Measurements from ENCODE around the gene NEUROG2.

NEUROG2 gene

GRCh38 chr4:112510291-112511092 lies 5.5 kb downstream of the NEUROG2 start:
- H2BK5ac ChIP-seq (ENCODE audit: low read length), result no peak overlapping the region
- no peak overlapping the region for H3K4me3 ChIP-seq (ENCODE audit: low read length)
- no peaks in the 10 kb centered on the region for H3K4me1 ChIP-seq (ENCODE audit: control insufficient read depth, low read depth, low read length)
- H2BK120ac ChIP-seq (ENCODE audit: low read depth, low read length), result no peak overlapping the region
- peaks cover 66% of the 10 kb centered on the region for H3K27me3 ChIP-seq (ENCODE audit: insufficient read depth, low read length, poor library complexity)
- H3K79me2 ChIP-seq (ENCODE audit: control insufficient read depth, insufficient read depth, low read length), result no peaks in the 10 kb centered on the region
- no peak overlapping the region for H3K23ac ChIP-seq (ENCODE audit: low read length)
- H3K4me2 ChIP-seq (ENCODE audit: low read length), result peak overlapping the region; percentile 53
- H3K36me3 ChIP-seq (ENCODE audit: control insufficient read depth, insufficient read depth, low read length), result no peaks in the 10 kb centered on the region
- no peak overlapping the region for H4K5ac ChIP-seq (ENCODE audit: low read length)
- H3K9ac ChIP-seq (ENCODE audit: low read length), result no peak overlapping the region
- H2BK15ac ChIP-seq (replicated peaks; ENCODE audit: low read depth), result no peak overlapping the region
- H3K79me1 ChIP-seq (ENCODE audit: low read length), result no peaks in the 10 kb centered on the region
- no CpG with 5 or more reads among the region's 34 CpGs for WGBS (ENCODE audit: extremely low coverage, insufficient coverage, low lambda C conversion rate)
- no peak overlapping the region for H3K27ac ChIP-seq (ENCODE audit: low read depth, low read length)
- peak; percentile 80 for DNase-seq
- H3K56ac ChIP-seq (ENCODE audit: low read length), result peak overlapping the region; percentile 72
- no peak overlapping the region for H2AK5ac ChIP-seq (ENCODE audit: low read length)
- no peak overlapping the region for H4K8ac ChIP-seq (ENCODE audit: low read depth, low read length)
- H3K4ac ChIP-seq (ENCODE audit: low read depth, low read length), result no peak overlapping the region
- no peak overlapping the region for H3K18ac ChIP-seq (ENCODE audit: low read length)

GRCh38 chr4:112509243-112510141 lies 6.5 kb downstream of the NEUROG2 start:
- H2BK15ac ChIP-seq (replicated peaks; ENCODE audit: low read depth), result no peak overlapping the region
- no CpG with 5 or more reads among the region's 46 CpGs for WGBS (ENCODE audit: extremely low coverage, insufficient coverage, low lambda C conversion rate)

GRCh38 chr4:112508356-112508755 lies 7.6 kb downstream of the NEUROG2 start:
- H2BK120ac ChIP-seq (ENCODE audit: low read depth, low read length), result no peak overlapping the region
- H4K8ac ChIP-seq (ENCODE audit: low read depth, low read length), result no peak overlapping the region
- no peak overlapping the region for H4K5ac ChIP-seq (ENCODE audit: low read length)
- no peak overlapping the region for H3K4ac ChIP-seq (ENCODE audit: low read depth, low read length)
- no peak overlapping the region for H3K56ac ChIP-seq (ENCODE audit: low read length)
- DNase-seq, result no peak
- no CpG with 5 or more reads among the region's 6 CpGs for WGBS (ENCODE audit: extremely low coverage, insufficient coverage, low lambda C conversion rate)
- H2AK5ac ChIP-seq (ENCODE audit: low read length), result no peak overlapping the region
- no peaks in the 10 kb centered on the region for H3K36me3 ChIP-seq (ENCODE audit: control insufficient read depth, insufficient read depth, low read length)
- no peak overlapping the region for H3K23ac ChIP-seq (ENCODE audit: low read length)
- no peak overlapping the region for H3K4me3 ChIP-seq (ENCODE audit: low read length)
- no peaks in the 10 kb centered on the region for H3K79me1 ChIP-seq (ENCODE audit: low read length)
- H2BK5ac ChIP-seq (ENCODE audit: low read length), result no peak overlapping the region
- no peak overlapping the region for H3K27ac ChIP-seq (ENCODE audit: low read depth, low read length)
- H2BK15ac ChIP-seq (replicated peaks; ENCODE audit: low read depth), result no peak overlapping the region
- no peaks in the 10 kb centered on the region for H3K4me1 ChIP-seq (ENCODE audit: control insufficient read depth, low read depth, low read length)
- H3K27me3 ChIP-seq (ENCODE audit: insufficient read depth, low read length, poor library complexity), result peaks cover 47% of the 10 kb centered on the region
- H3K79me2 ChIP-seq (ENCODE audit: control insufficient read depth, insufficient read depth, low read length), result no peaks in the 10 kb centered on the region
- no peak overlapping the region for H3K4me2 ChIP-seq (ENCODE audit: low read length)
- H3K18ac ChIP-seq (ENCODE audit: low read length), result no peak overlapping the region
- H3K9ac ChIP-seq (ENCODE audit: low read length), result no peak overlapping the region

More at GRCh38 chr4:112509243-112510141, 6.5 kb downstream of the NEUROG2 start:
- H3K9ac ChIP-seq (ENCODE audit: low read length), result no peak overlapping the region
- no peak overlapping the region for H3K4me2 ChIP-seq (ENCODE audit: low read length)
- H3K27ac ChIP-seq (ENCODE audit: low read depth, low read length), result no peak overlapping the region
- peaks cover 57% of the 10 kb centered on the region for H3K27me3 ChIP-seq (ENCODE audit: insufficient read depth, low read length, poor library complexity)
- H3K36me3 ChIP-seq (ENCODE audit: control insufficient read depth, insufficient read depth, low read length), result no peaks in the 10 kb centered on the region
- no peaks in the 10 kb centered on the region for H3K4me1 ChIP-seq (ENCODE audit: control insufficient read depth, low read depth, low read length)
- no peak overlapping the region for H3K56ac ChIP-seq (ENCODE audit: low read length)
- no peak overlapping the region for H3K18ac ChIP-seq (ENCODE audit: low read length)
- no peak overlapping the region for H4K8ac ChIP-seq (ENCODE audit: low read depth, low read length)
- H2BK5ac ChIP-seq (ENCODE audit: low read length), result no peak overlapping the region
- no peak overlapping the region for H4K5ac ChIP-seq (ENCODE audit: low read length)
- H2BK120ac ChIP-seq (ENCODE audit: low read depth, low read length), result no peak overlapping the region
- peak; percentile 56 for DNase-seq
- H3K23ac ChIP-seq (ENCODE audit: low read length), result no peak overlapping the region
- H2AK5ac ChIP-seq (ENCODE audit: low read length), result no peak overlapping the region
- H3K4me3 ChIP-seq (ENCODE audit: low read length), result no peak overlapping the region
- H3K79me1 ChIP-seq (ENCODE audit: low read length), result no peaks in the 10 kb centered on the region
- H3K4ac ChIP-seq (ENCODE audit: low read depth, low read length), result no peak overlapping the region
- no peaks in the 10 kb centered on the region for H3K79me2 ChIP-seq (ENCODE audit: control insufficient read depth, insufficient read depth, low read length)

GRCh38 chr4:112504807-112505206 lies 11.2 kb downstream of the NEUROG2 start:
- peaks cover 23% of the 10 kb centered on the region for H3K27me3 ChIP-seq (ENCODE audit: insufficient read depth, low read length, poor library complexity)
- no CpG with 5 or more reads among the region's 4 CpGs for WGBS (ENCODE audit: extremely low coverage, insufficient coverage, low lambda C conversion rate)

GRCh38 chr4:112502871-112503270 lies 13.1 kb downstream of the NEUROG2 start:
- Histone ChIP-seq H3K4me2 (ENCODE audit: low read length) (no peak overlapping the region), H3K23ac (ENCODE audit: low read length) (no peak overlapping the region), H3K27me3 (ENCODE audit: insufficient read depth, low read length, poor library complexity) (peaks cover 6% of the 10 kb centered on the region), H2BK15ac (replicated peaks; ENCODE audit: low read depth) (no peak overlapping the region), H3K36me3 (ENCODE audit: control insufficient read depth, insufficient read depth, low read length) (no peaks in the 10 kb centered on the region), H3K56ac (ENCODE audit: low read length) (no peak overlapping the region), H3K4me1 (ENCODE audit: control insufficient read depth, low read depth, low read length) (no peaks in the 10 kb centered on the region), H2BK5ac (ENCODE audit: low read length) (no peak overlapping the region), H3K79me2 (ENCODE audit: control insufficient read depth, insufficient read depth, low read length) (no peaks in the 10 kb centered on the region), H2BK120ac (ENCODE audit: low read depth, low read length) (no peak overlapping the region), H3K18ac (ENCODE audit: low read length) (no peak overlapping the region), H3K27ac (ENCODE audit: low read depth, low read length) (no peak overlapping the region), H3K9ac (ENCODE audit: low read length) (no peak overlapping the region), H3K4me3 (ENCODE audit: low read length) (no peak overlapping the region), H3K4ac (ENCODE audit: low read depth, low read length) (no peak overlapping the region), H3K79me1 (ENCODE audit: low read length) (no peaks in the 10 kb centered on the region), H4K5ac (ENCODE audit: low read length) (no peak overlapping the region), H4K8ac (ENCODE audit: low read depth, low read length) (no peak overlapping the region), H2AK5ac (ENCODE audit: low read length) (no peak overlapping the region)
- WGBS (ENCODE audit: extremely low coverage, insufficient coverage, low lambda C conversion rate), result no CpG with 5 or more reads among the region's 5 CpGs
- DNase-seq, result no peak

More at GRCh38 chr4:112504807-112505206, 11.2 kb downstream of the NEUROG2 start:
- H2BK120ac ChIP-seq (ENCODE audit: low read depth, low read length), result no peak overlapping the region
- no peak overlapping the region for H3K4me3 ChIP-seq (ENCODE audit: low read length)
- H3K23ac ChIP-seq (ENCODE audit: low read length), result no peak overlapping the region
- H3K27ac ChIP-seq (ENCODE audit: low read depth, low read length), result no peak overlapping the region
- H3K79me2 ChIP-seq (ENCODE audit: control insufficient read depth, insufficient read depth, low read length), result no peaks in the 10 kb centered on the region
- no peak overlapping the region for H3K9ac ChIP-seq (ENCODE audit: low read length)
- H3K79me1 ChIP-seq (ENCODE audit: low read length), result no peaks in the 10 kb centered on the region
- no peak overlapping the region for H4K8ac ChIP-seq (ENCODE audit: low read depth, low read length)
- H3K56ac ChIP-seq (ENCODE audit: low read length), result no peak overlapping the region
- H4K5ac ChIP-seq (ENCODE audit: low read length), result no peak overlapping the region
- H2AK5ac ChIP-seq (ENCODE audit: low read length), result no peak overlapping the region
- no peaks in the 10 kb centered on the region for H3K4me1 ChIP-seq (ENCODE audit: control insufficient read depth, low read depth, low read length)
- no peak overlapping the region for H3K4me2 ChIP-seq (ENCODE audit: low read length)
- no peaks in the 10 kb centered on the region for H3K36me3 ChIP-seq (ENCODE audit: control insufficient read depth, insufficient read depth, low read length)
- no peak overlapping the region for H2BK15ac ChIP-seq (replicated peaks; ENCODE audit: low read depth)
- no peak overlapping the region for H3K18ac ChIP-seq (ENCODE audit: low read length)
- no peak for DNase-seq
- H2BK5ac ChIP-seq (ENCODE audit: low read length), result no peak overlapping the region
- H3K4ac ChIP-seq (ENCODE audit: low read depth, low read length), result no peak overlapping the region
